ENCODE data around the gene GMEB2.

GMEB2 gene

DNA sequence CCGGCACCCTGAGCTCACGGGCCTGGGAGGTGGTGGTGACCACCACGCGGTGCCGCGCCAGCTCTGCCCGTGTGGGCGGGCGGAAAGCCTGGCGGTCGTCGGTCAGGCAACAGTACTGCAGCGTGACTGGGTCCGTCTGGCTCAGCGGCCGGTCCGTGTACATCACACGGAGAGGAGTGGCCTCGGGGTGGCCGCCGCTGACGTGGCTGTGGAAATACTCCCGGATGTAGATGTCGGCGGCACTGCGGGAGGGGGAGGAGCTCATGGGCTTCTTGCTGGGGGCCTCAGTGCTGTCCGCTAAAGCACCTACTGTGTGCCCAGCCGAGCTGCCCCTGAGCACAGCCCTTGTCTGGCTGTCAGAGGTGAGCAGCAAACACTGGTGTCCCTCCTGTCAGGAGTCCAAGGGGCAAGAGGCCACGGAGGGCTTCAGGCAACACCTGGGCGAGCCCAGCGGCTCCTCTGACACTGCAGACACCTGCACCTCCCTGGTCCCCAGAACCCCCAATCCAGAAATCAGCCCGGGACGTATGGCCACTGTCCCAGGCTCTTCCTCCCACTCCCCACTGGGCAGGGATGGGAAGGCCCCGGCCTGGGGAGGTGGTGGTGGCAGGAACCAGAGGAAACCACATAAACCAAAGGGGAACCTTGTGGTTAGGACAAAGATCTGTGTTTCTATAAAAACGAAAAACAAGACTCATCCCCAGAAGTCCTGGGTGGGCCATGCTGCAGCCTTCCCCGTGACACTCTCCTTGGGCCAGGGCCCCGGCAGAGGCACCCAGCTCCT is 59.3 kb downstream of the GMEB2 start:
- DNase-seq (ENCODE audit: low read depth), result no peak
- TF ChIP-seq, protein P1, sequence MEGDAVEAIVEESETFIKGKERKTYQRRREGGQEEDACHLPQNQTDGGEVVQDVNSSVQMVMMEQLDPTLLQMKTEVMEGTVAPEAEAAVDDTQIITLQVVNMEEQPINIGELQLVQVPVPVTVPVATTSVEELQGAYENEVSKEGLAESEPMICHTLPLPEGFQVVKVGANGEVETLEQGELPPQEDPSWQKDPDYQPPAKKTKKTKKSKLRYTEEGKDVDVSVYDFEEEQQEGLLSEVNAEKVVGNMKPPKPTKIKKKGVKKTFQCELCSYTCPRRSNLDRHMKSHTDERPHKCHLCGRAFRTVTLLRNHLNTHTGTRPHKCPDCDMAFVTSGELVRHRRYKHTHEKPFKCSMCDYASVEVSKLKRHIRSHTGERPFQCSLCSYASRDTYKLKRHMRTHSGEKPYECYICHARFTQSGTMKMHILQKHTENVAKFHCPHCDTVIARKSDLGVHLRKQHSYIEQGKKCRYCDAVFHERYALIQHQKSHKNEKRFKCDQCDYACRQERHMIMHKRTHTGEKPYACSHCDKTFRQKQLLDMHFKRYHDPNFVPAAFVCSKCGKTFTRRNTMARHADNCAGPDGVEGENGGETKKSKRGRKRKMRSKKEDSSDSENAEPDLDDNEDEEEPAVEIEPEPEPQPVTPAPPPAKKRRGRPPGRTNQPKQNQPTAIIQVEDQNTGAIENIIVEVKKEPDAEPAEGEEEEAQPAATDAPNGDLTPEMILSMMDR (conservative IDR thresholded peaks at IDR 0.05; ENCODE audit: control insufficient read depth, insufficient read depth, low read depth, low read length), result no peak
- H3K4me3 ChIP-seq (ENCODE audit: control insufficient read depth, low read depth, low read length), result no peak overlapping the region

DNA sequence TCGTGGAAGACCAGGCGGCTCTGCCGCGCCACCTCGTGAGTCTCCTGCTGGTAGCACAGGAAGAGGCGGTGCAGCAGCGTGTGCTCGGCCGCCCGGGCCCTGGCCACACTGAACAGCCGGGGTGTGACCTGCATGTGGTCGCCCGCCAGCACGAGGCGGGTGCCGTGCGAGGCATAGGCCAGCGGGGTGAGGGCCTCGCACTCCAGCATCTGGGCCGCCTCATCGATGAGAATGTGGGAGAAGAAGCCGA is 59.8 kb downstream of the GMEB2 start:
- TF ChIP-seq, protein P1 (conservative IDR thresholded peaks at IDR 0.05; ENCODE audit: control insufficient read depth, insufficient read depth, low read depth, low read length), result no peak
- H3K4me3 ChIP-seq (ENCODE audit: control insufficient read depth, low read depth, low read length), result no peak overlapping the region
- no peak for DNase-seq (ENCODE audit: low read depth)

DNA sequence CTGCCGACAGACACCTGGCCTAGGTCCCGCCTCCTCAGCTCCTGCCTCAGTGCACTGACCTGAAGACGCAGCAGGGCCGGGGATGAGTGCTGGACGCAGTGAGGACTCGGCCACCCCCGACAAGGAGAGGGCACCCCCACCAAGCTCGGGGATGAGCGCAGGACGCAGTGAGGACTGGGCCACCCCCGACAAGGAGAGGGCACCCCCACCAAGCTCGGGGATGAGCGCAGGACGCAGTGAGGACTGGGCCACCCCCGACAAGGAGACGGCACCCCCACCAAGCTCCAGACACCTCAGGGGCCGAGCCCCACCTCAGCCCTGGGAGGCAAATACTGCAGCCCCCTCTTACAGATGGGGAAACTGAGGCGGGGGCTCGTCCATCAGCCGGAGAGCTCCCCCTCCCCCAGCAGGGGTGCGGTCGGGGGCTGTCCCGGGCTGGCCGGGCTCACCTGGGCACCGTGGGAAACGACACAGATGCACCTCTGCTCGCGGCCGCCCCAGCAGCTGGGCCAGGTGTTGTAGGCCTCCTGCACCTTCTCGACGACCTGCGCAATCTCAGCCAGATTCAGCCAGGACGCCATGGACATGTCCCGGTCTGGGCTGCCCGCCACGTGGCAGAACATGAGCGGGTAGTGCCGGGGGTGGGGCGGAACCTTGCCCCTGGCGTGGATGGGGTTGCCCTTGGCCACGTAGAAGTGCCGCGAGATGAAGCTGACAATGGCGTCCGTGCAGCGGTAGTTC is 60.3 kb downstream of the GMEB2 start:
- TF ChIP-seq, protein P1 (conservative IDR thresholded peaks at IDR 0.05; ENCODE audit: control insufficient read depth, insufficient read depth, low read depth, low read length), result no peak
- no peak for DNase-seq (ENCODE audit: low read depth)
- no peak overlapping the region for H3K4me3 ChIP-seq (ENCODE audit: control insufficient read depth, low read depth, low read length)

DNA sequence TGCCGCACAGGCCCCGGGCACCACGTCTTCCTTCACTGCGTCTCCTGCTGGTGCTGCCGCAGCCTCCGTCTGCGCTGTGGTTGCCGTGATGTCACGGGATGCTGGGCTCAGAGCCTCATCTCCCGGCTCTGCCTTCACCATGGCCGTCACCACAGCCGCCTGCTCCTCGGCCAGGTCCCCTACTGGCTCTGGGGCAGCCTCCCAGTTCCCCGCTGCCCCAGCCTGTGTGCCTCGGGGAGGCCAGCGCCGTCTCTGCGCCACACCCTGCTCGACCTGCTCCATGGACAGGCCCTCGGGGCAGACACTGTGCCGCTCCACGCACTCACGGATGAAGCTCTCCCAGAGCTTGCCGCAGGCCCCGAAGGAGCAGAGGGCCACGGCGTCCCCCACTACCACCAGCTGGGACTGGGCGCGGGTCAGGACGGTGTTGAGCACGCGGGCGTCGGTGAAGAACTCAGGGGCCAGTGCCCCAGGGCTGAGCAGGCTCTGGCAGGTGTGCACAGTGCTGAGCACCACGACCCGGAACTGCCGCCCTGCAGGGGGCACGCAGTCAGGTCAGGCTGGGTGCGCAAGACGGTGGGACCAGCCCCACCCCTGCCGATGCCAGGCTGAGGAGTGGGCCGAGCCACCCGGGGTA is 61.1 kb downstream of the GMEB2 start:
- TF ChIP-seq, protein P1 (conservative IDR thresholded peaks at IDR 0.05; ENCODE audit: control insufficient read depth, insufficient read depth, low read depth, low read length), result no peak
- no peak for DNase-seq (ENCODE audit: low read depth)
- no peak overlapping the region for H3K4me3 ChIP-seq (ENCODE audit: control insufficient read depth, low read depth, low read length)

DNA sequence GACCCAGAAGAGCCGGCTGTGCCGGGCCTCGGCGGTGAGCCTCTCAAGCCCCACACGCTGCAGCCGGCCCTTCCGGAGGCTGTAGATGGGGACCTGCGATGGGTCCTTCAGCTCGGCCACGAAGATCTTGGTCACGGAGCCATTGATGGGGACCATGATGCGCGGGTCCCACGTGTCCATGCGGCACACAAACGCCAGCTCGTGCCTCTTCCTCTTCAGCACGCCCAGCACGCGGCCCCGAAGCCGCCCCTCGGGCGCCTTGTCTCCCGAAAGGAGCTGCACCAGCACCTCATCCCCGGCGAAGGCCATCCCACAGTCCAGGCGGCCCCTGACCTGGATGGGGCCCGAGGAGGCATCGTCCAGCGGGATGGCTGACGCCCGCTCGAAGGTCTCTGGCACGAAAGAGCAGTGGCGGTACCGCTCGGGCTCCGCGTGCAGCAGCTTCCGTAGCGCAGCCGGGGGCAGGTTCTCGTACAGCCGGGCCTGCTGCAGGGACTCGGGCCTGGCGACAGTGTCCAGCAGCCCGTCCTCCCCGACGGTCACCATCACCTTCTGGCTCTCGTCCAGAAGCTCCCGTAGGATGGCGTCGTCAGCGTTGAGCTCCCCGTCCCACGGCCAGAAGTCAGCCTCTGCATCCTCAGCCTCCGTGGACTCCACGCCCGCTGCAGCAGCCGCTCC is 61.7 kb downstream of the GMEB2 start:
- H3K4me3 ChIP-seq (ENCODE audit: control insufficient read depth, low read depth, low read length), result no peak overlapping the region
- DNase-seq (ENCODE audit: low read depth), result no peak
- TF ChIP-seq, protein P1 (conservative IDR thresholded peaks at IDR 0.05; ENCODE audit: control insufficient read depth, insufficient read depth, low read depth, low read length), result no peak

DNA sequence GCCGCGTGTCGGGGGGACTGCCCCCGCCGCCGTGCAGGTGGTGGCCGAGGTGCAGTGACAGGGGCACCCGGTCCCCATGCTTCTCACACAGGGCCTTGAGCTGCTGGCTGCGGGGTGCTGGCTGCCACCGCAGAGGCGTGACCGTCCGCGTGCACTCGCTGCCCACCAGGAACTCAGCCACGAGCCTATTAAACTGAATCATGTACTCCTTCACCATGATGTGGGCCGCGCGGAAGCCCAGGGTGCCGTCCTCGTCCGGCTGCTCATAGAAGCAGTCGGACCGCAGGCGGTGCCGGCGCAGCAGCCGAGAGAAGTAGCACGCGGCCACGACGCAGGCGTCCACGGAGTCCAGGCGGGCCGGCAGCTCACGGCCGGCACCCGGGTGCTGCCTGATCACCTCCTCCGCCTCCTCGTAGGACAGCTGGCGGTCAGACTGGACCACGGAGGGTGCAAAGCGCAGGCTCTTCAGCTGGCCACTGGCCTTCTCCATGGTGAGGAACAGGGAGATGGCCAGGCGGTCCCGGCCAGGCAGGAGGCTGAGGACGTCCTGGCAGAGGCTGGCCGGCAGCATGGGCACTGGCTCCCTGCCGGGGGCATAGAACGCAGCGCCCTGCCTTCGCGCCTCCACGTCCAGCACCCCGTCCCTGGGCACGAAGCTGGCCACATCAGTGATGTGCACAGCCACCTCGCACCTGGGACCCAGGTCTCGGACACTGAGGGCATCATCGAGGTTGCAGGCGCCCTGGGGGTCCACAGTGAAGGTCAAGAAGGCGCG is 62.7 kb downstream of the GMEB2 start:
- no peak overlapping the region for H3K4me3 ChIP-seq (ENCODE audit: control insufficient read depth, low read depth, low read length)
- DNase-seq (ENCODE audit: low read depth), result no peak
- TF ChIP-seq, protein P1 (conservative IDR thresholded peaks at IDR 0.05; ENCODE audit: control insufficient read depth, insufficient read depth, low read depth, low read length), result no peak
